Hematopoietic multipotent progenitor cell treated with erythropoietin and hydrocortisone succinate and interleukin-3 and kit ligand, for 17 days (in vitro differentiated cells): Measurements from ENCODE around the gene LIG3.
"Not testable (repeated sequence)": the region's sequence is repeated elsewhere in the genome, so short reads cannot be mapped to it uniquely, and the experiment has no call there.

Source experiments
- DNase-seq: peaks from one replicate; pipeline ENCODE4 v3.0.0-alpha.2; 2015; ENCODE audit warnings: low spot score

Gene LIG3

GRCh38 chr17:34999456-34999855 is 19.1 kb downstream of the LIG3 start:
- DNase-seq = no peak

GRCh38 chr17:35000965-35001364 is 20.7 kb downstream of the LIG3 start:
- not testable (repeated sequence) for DNase-seq

GRCh38 chr17:35001549-35001948 is 21.2 kb downstream of the LIG3 start:
- no peak for DNase-seq

- no peak for DNase-seq
Observed at GRCh38 chr17:35002876-35003551, 22.7 kb downstream of the LIG3 start.

GRCh38 chr17:35003778-35004177 is 23.5 kb downstream of the LIG3 start:
- DNase-seq = no peak

- no peak for DNase-seq
Observed at GRCh38 chr17:35006345-35006744, 26.0 kb downstream of the LIG3 start.

GRCh38 chr17:35006961-35007360 is 26.6 kb downstream of the LIG3 start:
- no peak for DNase-seq

- DNase-seq = no peak
Observed at GRCh38 chr17:35010093-35010492, 29.8 kb downstream of the LIG3 start.

GRCh38 chr17:35011671-35012216 is 31.4 kb downstream of the LIG3 start:
- no peak for DNase-seq

- DNase-seq = no peak
Observed at GRCh38 chr17:35016369-35016768, 36.1 kb downstream of the LIG3 start.

GRCh38 chr17:35017021-35017420 is 36.7 kb downstream of the LIG3 start:
- DNase-seq = no peak

GRCh38 chr17:35018814-35019213 is 38.5 kb downstream of the LIG3 start:
- DNase-seq = no peak

GRCh38 chr17:35019386-35020179 is 39.3 kb downstream of the LIG3 start:
- DNase-seq = no peak

- DNase-seq = no peak
Observed at GRCh38 chr17:35021520-35022380, 41.4 kb downstream of the LIG3 start.

- no peak for DNase-seq
Observed at GRCh38 chr17:35022536-35023063, 42.3 kb downstream of the LIG3 start.

- DNase-seq = no peak
Observed at GRCh38 chr17:35023538-35023937, 43.2 kb downstream of the LIG3 start.

- no peak for DNase-seq
Observed at GRCh38 chr17:35025541-35025940, 45.2 kb downstream of the LIG3 start.

- DNase-seq = not testable (repeated sequence)
Observed at GRCh38 chr17:35028097-35028496, 47.8 kb downstream of the LIG3 start.

GRCh38 chr17:35028531-35029262 is 48.4 kb downstream of the LIG3 start:
- DNase-seq = no peak

GRCh38 chr17:35030780-35031179 is 50.5 kb downstream of the LIG3 start:
- DNase-seq = no peak

- no peak for DNase-seq
Observed at GRCh38 chr17:35038453-35038852, 58.1 kb downstream of the LIG3 start.
